HG03280 (cell line): ENCODE results near the gene HLTF.
A peak's percentile ranks its signal among the peaks of the same experiment; 100 is the strongest.

Source experiments
- ATAC-seq: cut with Tn5 transposase; IDR thresholded peaks from one replicate; pipeline ENCODE4 v1.9.1; 2021; ENCODE audit warnings: mild to moderate bottlenecking, moderate library complexity; ENCODE audit not compliant: unreplicated experiment

Gene HLTF

DNA sequence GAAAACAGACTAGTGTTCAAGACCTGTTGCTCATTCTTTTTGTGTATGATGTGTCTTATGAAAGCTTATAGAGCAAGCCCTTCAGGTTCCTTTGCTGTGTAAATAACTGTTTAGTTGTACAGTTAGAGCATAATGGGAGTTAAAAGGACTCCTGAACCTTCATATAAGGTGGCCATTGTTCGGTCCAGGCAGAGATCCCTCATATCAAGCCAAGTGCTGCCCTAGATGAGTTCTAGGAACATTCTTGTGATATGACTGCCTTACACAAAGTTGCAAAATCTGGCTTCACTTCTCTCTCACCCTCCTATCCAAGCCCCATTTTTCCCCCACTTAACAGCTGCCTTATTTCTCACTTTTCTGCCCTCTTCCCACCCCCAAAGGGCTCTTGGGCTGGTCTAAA is 68.1 kb downstream of the HLTF start:
- ATAC-seq: no peak

DNA sequence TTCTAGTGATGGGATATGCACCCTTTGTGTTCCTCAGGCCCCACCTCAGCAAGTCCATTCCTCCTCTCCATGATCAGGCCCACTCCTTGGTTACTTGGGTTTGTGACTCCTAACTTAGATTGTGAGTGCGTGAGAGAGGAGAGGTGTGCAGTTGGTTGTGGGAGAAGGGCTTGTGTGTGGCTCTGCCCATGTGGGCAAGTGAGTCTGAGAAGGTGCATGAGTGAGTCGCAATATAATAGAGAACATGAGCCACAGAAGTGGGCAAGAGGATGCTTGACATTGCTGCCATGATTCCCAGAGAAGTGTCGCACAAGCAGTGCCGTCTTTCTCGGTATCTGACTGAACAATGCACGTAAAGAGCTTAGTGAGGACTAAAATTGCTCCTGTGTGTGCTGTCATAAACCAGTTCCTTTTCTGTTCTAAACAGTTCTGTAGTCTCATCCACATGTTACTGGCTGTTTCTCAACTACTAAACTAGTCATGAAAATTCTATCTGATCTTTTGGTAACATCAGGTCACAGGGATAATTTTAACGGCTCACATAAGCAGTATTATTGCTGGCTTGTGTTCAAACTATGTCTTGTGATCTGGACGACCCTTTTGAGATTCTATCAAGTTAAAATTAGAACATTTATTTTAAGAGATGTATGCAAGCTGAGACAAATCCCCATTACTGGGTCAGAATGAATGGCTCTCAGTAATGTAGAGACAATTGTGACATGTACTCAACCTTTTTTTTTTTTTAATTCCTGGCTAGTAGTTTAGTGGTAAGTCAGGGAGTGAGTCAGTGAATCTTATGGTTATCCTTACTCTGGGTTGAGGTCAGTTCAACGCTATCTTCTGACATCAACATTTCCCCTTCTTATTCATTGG is 69.4 kb downstream of the HLTF start:
- ATAC-seq: no peak

DNA sequence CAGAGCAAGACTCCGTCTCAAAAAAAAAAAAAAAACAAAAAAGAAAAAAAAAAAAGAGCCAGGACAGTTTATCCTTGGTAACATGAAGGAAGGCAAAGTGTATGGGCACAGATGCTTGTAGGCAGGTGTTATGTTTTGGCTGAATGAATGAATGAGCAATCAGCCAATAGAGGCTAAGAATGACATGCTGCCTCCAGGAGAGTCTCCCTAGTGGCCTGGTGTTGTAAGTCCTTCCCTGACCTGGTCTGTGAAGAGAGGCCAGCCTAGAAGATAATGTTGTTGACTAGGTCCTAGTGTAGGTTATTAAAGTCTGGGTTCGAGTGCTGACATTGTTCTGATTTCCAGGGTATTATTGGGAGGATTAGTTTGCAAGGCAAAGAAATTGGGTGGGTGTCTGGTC is 70.1 kb downstream of the HLTF start:
- ATAC-seq: no peak

GRCh38 chr3:149015393-149015792 is 70.9 kb downstream of the HLTF start:
- no peak for ATAC-seq

GRCh38 chr3:149013726-149014125 is 72.6 kb downstream of the HLTF start:
- ATAC-seq: no peak

DNA sequence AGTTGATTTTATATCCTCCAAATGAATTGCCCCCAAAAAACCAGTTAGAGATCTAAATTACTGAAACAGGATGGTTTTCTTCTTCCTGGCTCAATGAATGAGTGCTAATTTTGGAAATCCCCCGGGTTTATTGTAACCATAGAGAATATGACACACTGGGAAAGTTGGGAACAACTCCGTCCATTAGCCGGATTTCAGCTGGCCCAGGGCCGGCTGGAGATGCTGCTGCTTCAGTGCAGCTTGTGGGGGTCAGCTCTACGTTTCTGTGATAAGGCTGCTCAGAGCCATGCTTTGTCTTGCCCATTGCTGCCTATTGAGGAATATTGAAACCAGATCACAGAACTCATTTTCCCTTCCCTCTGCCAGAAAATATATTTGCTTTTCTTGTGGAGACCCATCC is 74.7 kb downstream of the HLTF start:
- ATAC-seq: no peak

- no peak for ATAC-seq
Measured at GRCh38 chr3:149010966-149011365, 75.4 kb downstream of the HLTF start.

DNA sequence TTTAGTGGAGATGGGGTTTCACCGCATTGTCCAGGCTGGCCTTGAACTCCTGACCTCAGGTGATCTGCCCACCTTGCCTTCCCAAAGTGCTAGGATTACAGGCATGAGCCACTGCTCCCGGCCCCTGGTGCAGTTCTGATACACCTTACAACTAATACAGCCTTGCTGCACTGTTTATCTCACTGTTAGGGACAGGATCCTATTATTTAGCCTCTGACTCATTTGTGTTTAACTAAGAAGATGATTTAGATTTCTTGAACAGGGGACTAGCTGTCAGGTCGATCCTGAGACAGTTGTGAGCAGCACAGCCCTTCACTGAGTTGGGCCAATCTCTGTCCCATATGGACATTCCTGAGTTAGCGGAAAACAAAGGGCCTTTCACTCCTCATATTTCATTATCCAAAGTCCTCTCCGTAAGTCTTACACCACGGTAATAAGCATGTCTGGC is 75.8 kb downstream of the HLTF start:
- ATAC-seq: no peak

- ATAC-seq: peak; percentile 67
Measured at GRCh38 chr3:149009732-149010131, 76.6 kb downstream of the HLTF start.

DNA sequence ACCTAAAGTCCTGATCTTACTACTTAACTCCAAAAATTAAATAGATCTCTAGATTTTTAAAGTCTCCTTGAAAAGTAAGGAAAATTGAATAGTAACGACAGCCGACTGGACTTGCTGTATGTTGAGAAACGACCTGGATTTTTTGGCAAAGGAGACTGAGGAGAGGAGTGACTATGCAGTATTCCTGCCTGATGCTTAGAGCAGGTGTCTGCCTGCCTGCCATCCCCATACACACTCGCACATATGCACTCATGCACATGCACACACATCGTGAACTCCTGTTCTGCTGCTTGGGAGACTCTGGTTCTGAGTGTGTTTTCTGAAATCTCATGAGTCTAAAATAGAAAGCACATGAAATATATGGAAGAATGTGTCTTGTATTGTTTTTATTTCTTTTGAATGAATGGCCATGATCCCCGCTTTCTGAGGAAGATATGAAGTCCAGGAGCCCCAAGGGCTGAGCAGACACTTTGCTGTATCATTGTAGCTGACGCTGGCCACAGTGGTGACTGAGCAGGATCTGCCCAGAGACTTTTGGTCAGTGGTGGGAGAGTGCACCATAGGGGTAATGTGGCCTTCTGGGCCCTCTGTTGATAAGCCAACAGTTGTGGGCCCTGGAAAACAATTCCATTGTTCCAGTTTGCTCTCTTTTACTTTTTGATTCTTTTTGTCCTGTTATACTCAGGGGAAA is 78.6 kb downstream of the HLTF start:
- ATAC-seq: no peak

DNA sequence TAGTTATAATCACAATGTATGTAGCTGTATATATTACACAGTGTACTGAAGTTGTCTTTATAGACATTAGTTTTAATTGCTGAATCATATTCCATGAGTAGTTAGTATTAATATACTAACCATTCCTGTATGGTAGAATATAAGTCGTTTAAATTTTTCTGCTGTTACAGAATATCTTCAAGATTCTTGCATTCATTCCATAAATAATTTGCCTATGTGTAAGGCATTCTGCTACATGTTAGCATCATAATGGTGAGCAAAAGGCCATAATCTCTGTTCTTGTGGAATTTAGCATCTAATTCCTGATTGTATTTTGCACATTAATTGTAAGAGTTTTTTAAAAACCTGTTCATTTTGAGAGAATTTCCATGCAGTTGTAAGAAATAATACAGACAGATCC is 80.9 kb downstream of the HLTF start:
- ATAC-seq: no peak

- ATAC-seq: no peak
Measured at GRCh38 chr3:149004622-149005021, 81.7 kb downstream of the HLTF start.

DNA sequence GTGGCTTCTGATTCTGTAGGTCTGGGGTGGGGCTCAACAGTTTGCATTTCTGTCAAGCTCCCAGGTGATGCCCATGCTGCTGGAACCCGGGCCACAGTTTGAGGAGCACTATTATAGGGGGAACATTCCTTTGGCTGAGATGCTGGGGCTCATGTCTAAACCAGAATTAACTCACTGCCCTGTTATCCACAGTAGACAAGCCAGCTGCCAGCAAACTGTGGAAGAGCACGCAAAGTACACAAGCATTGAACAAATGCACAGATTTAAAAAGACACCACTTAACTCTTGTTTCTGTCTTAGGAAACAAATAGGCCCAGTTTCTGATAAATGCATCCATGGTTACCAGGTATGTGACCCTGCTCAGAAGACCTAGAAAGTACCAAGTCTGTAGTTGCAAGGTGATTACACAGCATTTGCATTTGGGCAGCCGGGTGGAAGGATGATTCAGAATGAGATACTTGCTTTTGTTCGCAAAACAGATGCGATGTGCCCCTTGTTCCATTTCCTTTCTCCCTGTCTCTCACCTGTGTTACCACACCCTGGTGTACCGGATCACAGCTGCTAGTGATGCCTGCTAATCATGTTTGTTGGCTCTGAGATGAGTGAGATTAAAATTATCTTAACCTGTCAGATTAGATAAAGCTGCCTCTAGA is 82.6 kb downstream of the HLTF start:
- peak; percentile 84 for ATAC-seq

DNA sequence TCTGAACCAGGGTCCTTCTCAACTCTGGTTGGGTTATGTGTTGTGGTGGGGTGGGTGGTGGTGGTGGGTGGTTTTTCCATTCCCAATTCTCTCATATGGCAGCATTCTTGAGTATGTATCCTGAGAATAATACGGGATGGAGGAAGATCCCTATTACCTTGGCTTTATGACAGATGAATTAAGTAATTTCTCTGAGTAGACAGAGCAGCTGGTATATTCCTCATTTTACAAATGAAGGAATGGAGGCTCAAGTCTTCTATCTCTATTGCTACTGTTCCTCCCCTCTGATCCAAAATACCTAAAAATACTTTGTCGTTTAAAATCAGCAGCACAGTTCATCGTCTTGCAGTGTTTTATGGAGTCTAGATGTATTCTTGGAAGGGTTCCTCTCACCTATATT is 84.6 kb downstream of the HLTF start:
- no peak for ATAC-seq

DNA sequence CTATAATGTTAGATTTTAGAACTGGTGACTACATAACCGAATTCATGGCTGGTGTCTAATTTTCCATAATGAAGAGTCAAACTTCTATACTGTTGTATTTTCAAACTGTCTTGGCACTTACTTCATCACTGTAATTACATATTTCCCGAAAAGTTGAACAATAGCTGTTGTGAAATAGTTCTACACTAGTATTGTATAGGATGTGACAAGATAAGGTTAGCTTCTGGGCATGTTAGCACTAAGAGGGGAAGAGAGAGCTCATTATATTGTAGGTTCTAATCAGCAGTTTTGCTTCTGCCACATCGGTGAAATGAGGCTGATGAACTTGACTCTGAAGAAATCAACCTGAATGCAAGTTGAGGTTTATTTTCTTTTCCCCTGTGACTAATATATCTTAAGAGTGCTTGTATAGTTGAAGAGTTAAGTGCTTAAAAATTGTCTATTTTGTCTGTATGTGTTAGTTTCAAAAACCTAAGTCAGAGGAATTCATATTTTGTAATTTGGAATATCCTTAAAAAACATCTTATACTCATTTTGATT is 86.1 kb downstream of the HLTF start:
- ATAC-seq: no peak

GRCh38 chr3:148999806-149000205 is 86.5 kb downstream of the HLTF start:
- no peak for ATAC-seq

- no peak for ATAC-seq
Measured at GRCh38 chr3:148998715-148999423, 87.5 kb downstream of the HLTF start.

GRCh38 chr3:148998297-148998696 is 88.0 kb downstream of the HLTF start:
- no peak for ATAC-seq

DNA sequence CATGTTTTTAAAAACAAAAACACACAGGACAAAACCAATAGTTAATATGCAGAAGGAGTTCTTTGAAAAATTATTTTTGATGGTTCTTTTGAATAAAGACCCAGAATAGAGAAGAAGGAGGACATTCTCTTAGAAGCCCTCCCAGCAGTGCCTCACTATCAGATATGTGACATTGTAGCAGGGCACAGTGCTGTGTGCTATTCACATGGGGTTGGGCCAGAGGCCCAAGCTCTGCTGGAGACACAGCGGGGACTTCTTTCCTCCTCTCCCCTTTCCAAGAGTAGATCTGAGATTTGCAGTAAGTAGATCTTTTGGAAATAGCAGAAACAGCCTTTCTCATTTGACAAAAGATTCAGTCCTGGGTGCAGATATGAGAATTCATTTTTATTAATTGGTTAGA is 88.7 kb downstream of the HLTF start:
- no peak for ATAC-seq

GRCh38 chr3:148992635-148993255 is 93.6 kb downstream of the HLTF start:
- ATAC-seq: no peak
